ENCODE measurements around the gene LONRF2. TPM values are rescaled to one million over a fixed set of nuclear protein-coding genes. Genes with fewer than 3 reads are reported as not detected.
"Not testable (repeated sequence)": the region's sequence is repeated elsewhere in the genome, so short reads cannot be mapped to it uniquely, and the experiment has no call there.

Gene LONRF2
- total RNA-seq, 4 donors from 2014 or later: 7.0 to 32.0 (median 17.1) TPM

- no peak overlapping the region for H3K27ac ChIP-seq
- WGBS, 2 donors: 95% methylated on average over 5 of the region's 5 CpGs
- no peaks in the 10 kb centered on the region for H3K36me3 ChIP-seq
- H3K27me3 ChIP-seq: no peaks in the 10 kb centered on the region
- H3K4me1 ChIP-seq: peaks cover 6% of the 10 kb centered on the region in 2 donors
- no peak overlapping the region for H3K4me3 ChIP-seq (replicated peaks in 1 of 3)
- DNase-seq: no peak
- no peak for TF ChIP-seq POLR2A (IDR thresholded peaks at IDR 0.05)
- TF ChIP-seq CTCF (IDR thresholded peaks at IDR 0.05): no peak
- no peaks in the 10 kb centered on the region for H3K9me3 ChIP-seq
- intact Hi-C loops (cut with DNase I): loop anchor here (10.0 kb wide), 1 partner anchor 424 kb away; no protein-coding TSS in a partner anchor
These were observed 73.3 kb downstream of the LONRF2 start for GRCh38 chr2:100248971-100249370.

GRCh38 chr2:100248556-100248955 is 73.7 kb downstream of the LONRF2 start:
- H3K27me3 ChIP-seq; H3K4me3 ChIP-seq (replicated peaks in 1 of 3); DNase-seq; H3K27ac ChIP-seq; H3K36me3 ChIP-seq; H3K9me3 ChIP-seq; H3K4me1 ChIP-seq: not testable (repeated sequence)
- intact Hi-C loops (cut with DNase I): loop anchor here (10.0 kb wide), 1 partner anchor 424 kb away; no protein-coding TSS in a partner anchor
- 88 to 95% methylated on average over 9 of the region's 9 CpGs for WGBS, 2 donors

- H3K4me3 ChIP-seq (replicated peaks in 1 of 3): no peak overlapping the region
- 90 to 92% methylated on average over 4 of the region's 4 CpGs for WGBS, 2 donors
- intact Hi-C loops (cut with DNase I): loop anchor here (10.0 kb wide), 1 partner anchor 423 kb away; no protein-coding TSS in a partner anchor
- no peak for DNase-seq
- H3K27ac ChIP-seq: no peak overlapping the region
- no peaks in the 10 kb centered on the region for H3K36me3 ChIP-seq
- H3K9me3 ChIP-seq: no peaks in the 10 kb centered on the region
- no peaks in the 10 kb centered on the region for H3K27me3 ChIP-seq
- H3K4me1 ChIP-seq: no peaks in the 10 kb centered on the region
- no peak for TF ChIP-seq POLR2A (IDR thresholded peaks at IDR 0.05)
- TF ChIP-seq CTCF (IDR thresholded peaks at IDR 0.05): no peak
These were observed 74.3 kb downstream of the LONRF2 start for GRCh38 chr2:100248044-100248330.

GRCh38 chr2:100247256-100248043 is 74.9 kb downstream of the LONRF2 start:
- Histone ChIP-seq H3K4me1 (no peaks in the 10 kb centered on the region), H3K9me3 (no peaks in the 10 kb centered on the region), H3K27ac (no peak overlapping the region), H3K4me3 (replicated peaks in 1 of 3) (no peak overlapping the region), H3K27me3 (no peaks in the 10 kb centered on the region), H3K36me3 (no peaks in the 10 kb centered on the region)
- intact Hi-C loops (cut with DNase I): loop anchor here (10.0 kb wide), 1 partner anchor 423 kb away; no protein-coding TSS in a partner anchor
- TF ChIP-seq CTCF (IDR thresholded peaks at IDR 0.05): no peak
- DNase-seq: no peak
- WGBS, 2 donors: 79 to 83% methylated on average over 12 to 14 of the region's 14 CpGs

- no peak overlapping the region for H3K27ac ChIP-seq
- H3K9me3 ChIP-seq: no peaks in the 10 kb centered on the region
- TF ChIP-seq POLR2A (IDR thresholded peaks at IDR 0.05): no peak
- peak in 2 of 6 experiments; percentile 21 to 28 for TF ChIP-seq CTCF (IDR thresholded peaks at IDR 0.05)
- H3K4me1 ChIP-seq: no peaks in the 10 kb centered on the region
- DNase-seq: no peak
- no peaks in the 10 kb centered on the region for H3K27me3 ChIP-seq
- H3K36me3 ChIP-seq: no peaks in the 10 kb centered on the region
- 75 to 76% methylated on average over 28 of the region's 28 CpGs for WGBS, 2 donors
- H3K4me3 ChIP-seq (replicated peaks in 1 of 3): no peak overlapping the region
- intact Hi-C loops (cut with DNase I): loop anchor here (10.0 kb wide), 1 partner anchor 422 kb away; no protein-coding TSS in a partner anchor
These were observed 75.8 kb downstream of the LONRF2 start for GRCh38 chr2:100246163-100247145.

Measured in thyroid gland (tissue), 4 donors.